Measurements from ENCODE around the gene TRIO.

The TRIO gene

GRCh38 chr5:14379739-14380497 is 236.8 kb downstream of the TRIO start:
- H3K4me3 ChIP-seq: no peak overlapping the region
- H3K9me3 ChIP-seq: no peaks in the 10 kb centered on the region
- no peak overlapping the region for H3K27ac ChIP-seq
- no peaks in the 10 kb centered on the region for H3K4me1 ChIP-seq
- peaks cover 63 to 92% (median 78%) of the 10 kb centered on the region in 3 donors for H3K36me3 ChIP-seq
- no peak for TF ChIP-seq CTCF (IDR thresholded peaks at IDR 0.05)
- peak in 1 of 2 donors; percentile 37 for DNase-seq
- H3K27me3 ChIP-seq: no peaks in the 10 kb centered on the region
- intact Hi-C loops (cut with DNase I; ENCODE audit: low total_unique reads): no loop called here

- H3K27me3 ChIP-seq: no peaks in the 10 kb centered on the region
- H3K9me3 ChIP-seq: no peaks in the 10 kb centered on the region
- peaks cover 69 to 89% (median 77%) of the 10 kb centered on the region in 3 donors for H3K36me3 ChIP-seq
- no peak for TF ChIP-seq CTCF (IDR thresholded peaks at IDR 0.05)
- intact Hi-C loops (cut with DNase I; ENCODE audit: low total_unique reads): no loop called here
- no peak overlapping the region for H3K4me3 ChIP-seq
- H3K4me1 ChIP-seq: no peaks in the 10 kb centered on the region
- DNase-seq: no peak
- H3K27ac ChIP-seq: no peak overlapping the region
Observed at GRCh38 chr5:14380712-14381111, 237.6 kb downstream of the TRIO start.

GRCh38 chr5:14382640-14383039 is 239.5 kb downstream of the TRIO start:
- Histone ChIP-seq H3K27me3 (no peaks in the 10 kb centered on the region), H3K9me3 (no peaks in the 10 kb centered on the region), H3K4me1 (no peaks in the 10 kb centered on the region), H3K4me3 (no peak overlapping the region), H3K36me3 (peaks cover 73 to 87% (median 84%) of the 10 kb centered on the region in 3 donors), H3K27ac (no peak overlapping the region)
- intact Hi-C loops (cut with DNase I; ENCODE audit: low total_unique reads): no loop called here
- no peak for TF ChIP-seq CTCF (IDR thresholded peaks at IDR 0.05)
- DNase-seq: no peak

GRCh38 chr5:14383923-14384322 is 240.8 kb downstream of the TRIO start:
- no peaks in the 10 kb centered on the region for H3K9me3 ChIP-seq
- no peak for DNase-seq
- no peak overlapping the region for H3K4me3 ChIP-seq
- H3K4me1 ChIP-seq: no peaks in the 10 kb centered on the region
- H3K36me3 ChIP-seq: peaks cover 72 to 85% (median 84%) of the 10 kb centered on the region in 3 donors
- no peak for TF ChIP-seq CTCF (IDR thresholded peaks at IDR 0.05)
- intact Hi-C loops (cut with DNase I; ENCODE audit: low total_unique reads): no loop called here
- H3K27me3 ChIP-seq: no peaks in the 10 kb centered on the region
- H3K27ac ChIP-seq: no peak overlapping the region

- Histone ChIP-seq H3K9me3 (no peaks in the 10 kb centered on the region), H3K4me3 (no peak overlapping the region), H3K27me3 (no peaks in the 10 kb centered on the region), H3K27ac (no peak overlapping the region), H3K36me3 (peaks cover 72 to 85% (median 84%) of the 10 kb centered on the region in 3 donors), H3K4me1 (no peaks in the 10 kb centered on the region)
- intact Hi-C loops (cut with DNase I; ENCODE audit: low total_unique reads): no loop called here
- TF ChIP-seq CTCF (IDR thresholded peaks at IDR 0.05): no peak
- DNase-seq: no peak
Observed at GRCh38 chr5:14385019-14385418, 241.9 kb downstream of the TRIO start.
